CD14-positive monocyte (primary cell): Measurements from ENCODE around the gene MSH4. TPM values are rescaled to one million over a fixed set of nuclear protein-coding genes. Genes with fewer than 3 reads are reported as not detected.
"Not testable (repeated sequence)": the region's sequence is repeated elsewhere in the genome, so short reads cannot be mapped to it uniquely, and the experiment has no call there.

Source experiments
- DNase-seq, 3 donors: peaks; one replicate each; pipeline ENCODE4 v3.0.0-alpha.2; 2011 to 2022
- H2AFZ ChIP-seq: 2 replicates; pipeline ENCODE4 v1.6.0; 2012; ENCODE audit warnings: mild to moderate bottlenecking, low read depth, low read length, inconsistent platforms; ENCODE audit not compliant: insufficient read depth, poor library complexity, severe bottlenecking
- H3K27ac ChIP-seq, 2 donors: 1 replicate in 1 of 2; 2 replicates in 1 of 2; pipeline ENCODE4 v1.5.1; 2012 to 2013; ENCODE audit warnings: low read length in 2 of 2, control low read depth in 1 of 2, inconsistent platforms in 1 of 2, low read depth in 1 of 2, mild to moderate bottlenecking in 1 of 2
- H3K27me3 ChIP-seq, 2 donors: one replicate each; pipeline versions ENCODE4 v1.6.0 to v1.6.1; 2011 to 2013; ENCODE audit warnings: low read length in 2 of 2; ENCODE audit not compliant: control insufficient read depth in 2 of 2, insufficient read depth in 2 of 2
- H3K36me3 ChIP-seq, 2 donors: replicated peaks in 1 of 2; 1 replicate in 1 of 2; 2 replicates in 1 of 2; pipeline versions ENCODE4 v1.5.1 to v1.6.1; 2012 to 2013; ENCODE audit warnings: low read length in 2 of 2, control low read depth in 1 of 2, inconsistent platforms in 1 of 2, mild to moderate bottlenecking in 1 of 2; ENCODE audit not compliant: insufficient read depth in 2 of 2, control insufficient read depth in 1 of 2
- H3K4me1 ChIP-seq, 2 donors: 1 replicate in 1 of 2; 2 replicates in 1 of 2; pipeline versions ENCODE4 v1.5.1 to v1.6.1; 2012 to 2013; ENCODE audit warnings: low read length in 2 of 2, control low read depth in 1 of 2, inconsistent platforms in 1 of 2, mild to moderate bottlenecking in 1 of 2, moderate library complexity in 1 of 2; ENCODE audit not compliant: insufficient read depth in 2 of 2, control insufficient read depth in 1 of 2
- H3K4me2 ChIP-seq: replicated peaks from 2 replicates; pipeline ENCODE3; 2012; ENCODE audit warnings: low read length, moderate library complexity, mild to moderate bottlenecking; ENCODE audit not compliant: poor library complexity, severe bottlenecking; ENCODE audit errors: extremely low read depth
- H3K4me3 ChIP-seq, 3 experiments: fragments of 200-600 bp in 1 of 3; sonication (generic) in 1 of 3; replicated peaks in 1 of 3; 1 replicate in 2 of 3; 2 replicates in 1 of 3; pipeline ENCODE4 v1.5.1; 2011 to 2013; ENCODE audit warnings: low read length in 3 of 3, mild to moderate bottlenecking in 3 of 3, control low read depth in 2 of 3, low read depth in 2 of 3, inconsistent platforms in 1 of 3, moderate library complexity in 1 of 3
- H3K79me2 ChIP-seq: 2 replicates; pipeline ENCODE4 v1.6.0; 2012; ENCODE audit warnings: mild to moderate bottlenecking, control low read depth, inconsistent platforms, low read length, moderate library complexity; ENCODE audit not compliant: insufficient read depth
- H3K9ac ChIP-seq: 2 replicates; pipeline ENCODE4 v1.6.0; 2017; ENCODE audit warnings: low read length, mild to moderate bottlenecking; ENCODE audit not compliant: insufficient read depth, poor library complexity, severe bottlenecking
- H3K9me3 ChIP-seq, 2 donors: replicated peaks in 1 of 2; 1 replicate in 1 of 2; 2 replicates in 1 of 2; pipeline versions ENCODE4 v1.5.1 to v1.6.1; 2012 to 2013; ENCODE audit warnings: low read length in 2 of 2, control low read depth in 1 of 2; ENCODE audit not compliant: control insufficient read depth in 1 of 2, insufficient read depth in 1 of 2
- H4K20me1 ChIP-seq: 2 replicates; pipeline ENCODE4 v1.6.0; 2012; ENCODE audit warnings: mild to moderate bottlenecking, low read length, control low read depth, moderate library complexity; ENCODE audit not compliant: insufficient read depth
- H3K27ac Mint-ChIP-seq, 7 donors: one replicate each; pipeline ENCODE4 v1.8.0; 2020; ENCODE audit warnings: mild to moderate bottlenecking in 7 of 7, mixed read lengths in 7 of 7, moderate library complexity in 6 of 7, inconsistent platforms in 2 of 7
- H3K27me3 Mint-ChIP-seq, 3 donors: one replicate each; pipeline ENCODE4 v1.8.0; 2021 to 2022; ENCODE audit warnings: low read depth in 3 of 3, mild to moderate bottlenecking in 3 of 3, mixed read lengths in 3 of 3, moderate library complexity in 3 of 3, inconsistent platforms in 1 of 3
- H3K36me3 Mint-ChIP-seq, 2 donors: one replicate each; pipeline ENCODE4 v1.8.0; 2020; ENCODE audit warnings: mixed read lengths in 2 of 2, inconsistent platforms in 1 of 2, mild to moderate bottlenecking in 1 of 2
- H3K4me1 Mint-ChIP-seq: one replicate; pipeline ENCODE4 v1.8.0; 2020; ENCODE audit warnings: mild to moderate bottlenecking, mixed read lengths
- H3K4me3 Mint-ChIP-seq, 2 donors: one replicate each; pipeline ENCODE4 v1.8.0; 2020; ENCODE audit warnings: mild to moderate bottlenecking in 2 of 2, mixed read lengths in 2 of 2, moderate library complexity in 1 of 2
- H3K9me3 Mint-ChIP-seq, 7 donors: one replicate each; pipeline ENCODE4 v1.8.0; 2020 to 2022; ENCODE audit warnings: mixed read lengths in 7 of 7, mild to moderate bottlenecking in 6 of 7, moderate library complexity in 6 of 7, inconsistent platforms in 2 of 7
- WGBS: methylation state at CpG from one replicate; pipeline ENCODE4 v1.1.5; 2013; ENCODE audit warnings: missing lambda C conversion rate; ENCODE audit not compliant: insufficient coverage; 5-methylcytosine and 5-hydroxymethylcytosine counted together
- intact Hi-C, 2 donors: fragments of 100-400 bp; cut with micrococcal nuclease; formaldehyde crosslinking; loops; one replicate each; pipeline versions ENCODE4 v1.15.0 to v1.15.1; 2023
- polyA plus RNA-seq, 3 donors: library from polyadenylated mRNA; depleted of rRNA in 1 of 3; unstranded in 2 of 3; stranded (reverse) in 1 of 3; fragments of 300-500 nt in 2 of 3; fragments of >200 nt in 1 of 3; fragmentation: Illumina TruSeq in 2 of 3; gene quantifications; 1 replicate in 2 of 3; 2 replicates in 1 of 3; pipeline ENCODE4 v1.2.3, GENCODE V29; 2012 to 2021
- TF ChIP-seq, protein P1 (sequence below): fragments of 200-600 bp; IDR thresholded peaks from one replicate; pipeline ENCODE4 v1.8.0; 2022; ENCODE audit warnings: antibody characterized with exemption, mild to moderate bottlenecking

Gene MSH4
- polyA plus RNA-seq, 3 donors, result 0.07 TPM; not detected in 2

DNA sequence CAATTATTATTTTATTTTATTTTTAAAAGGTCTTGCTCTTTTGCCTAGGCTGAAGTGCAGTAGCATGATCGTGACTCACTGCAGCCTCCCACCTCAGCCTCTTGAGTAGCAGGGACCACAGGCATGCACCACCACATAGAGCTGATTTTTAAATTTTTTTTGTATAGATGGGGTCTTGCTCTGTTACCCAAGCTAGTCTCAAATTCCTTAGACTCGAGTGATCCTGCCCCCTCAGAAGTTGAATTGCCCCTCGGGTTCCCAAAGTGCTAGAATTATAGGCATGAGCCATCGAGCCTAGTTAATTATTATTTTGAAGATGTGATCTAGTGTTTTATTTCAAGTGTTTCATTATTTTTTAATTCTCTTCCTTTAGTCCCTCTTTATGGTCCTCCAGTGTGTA, 12.2 kb downstream of the MSH4 start:
- Histone ChIP-seq H2AFZ (no peak overlapping the region), H4K20me1 (no peaks in the 10 kb centered on the region), H3K4me3 (no peak overlapping the region), H3K4me1 (no peaks in the 10 kb centered on the region), H3K79me2 (no peaks in the 10 kb centered on the region), H3K27ac (no peak overlapping the region), H3K36me3 (no peaks in the 10 kb centered on the region), H3K9ac (no peak overlapping the region), H3K9me3 (no peaks in the 10 kb centered on the region), H3K4me2 (no peak overlapping the region), H3K27me3 (no peaks in the 10 kb centered on the region)
- Mint-ChIP-seq H3K27ac (no peak overlapping the region), H3K4me3 (no peak overlapping the region), H3K27me3 (peaks cover 0 to 1% (median 0%) of the 10 kb centered on the region in 3 donors), H3K9me3 (peaks cover 0 to 2% (median 0%) of the 10 kb centered on the region in 7 donors), H3K4me1 (no peaks in the 10 kb centered on the region), H3K36me3 (peaks cover 0 to 1% of the 10 kb centered on the region in 2 donors)
- intact Hi-C loops, result no loop called here
- WGBS, result 83% methylated on average over 1 of the region's 4 CpGs
- TF ChIP-seq, protein P1, sequence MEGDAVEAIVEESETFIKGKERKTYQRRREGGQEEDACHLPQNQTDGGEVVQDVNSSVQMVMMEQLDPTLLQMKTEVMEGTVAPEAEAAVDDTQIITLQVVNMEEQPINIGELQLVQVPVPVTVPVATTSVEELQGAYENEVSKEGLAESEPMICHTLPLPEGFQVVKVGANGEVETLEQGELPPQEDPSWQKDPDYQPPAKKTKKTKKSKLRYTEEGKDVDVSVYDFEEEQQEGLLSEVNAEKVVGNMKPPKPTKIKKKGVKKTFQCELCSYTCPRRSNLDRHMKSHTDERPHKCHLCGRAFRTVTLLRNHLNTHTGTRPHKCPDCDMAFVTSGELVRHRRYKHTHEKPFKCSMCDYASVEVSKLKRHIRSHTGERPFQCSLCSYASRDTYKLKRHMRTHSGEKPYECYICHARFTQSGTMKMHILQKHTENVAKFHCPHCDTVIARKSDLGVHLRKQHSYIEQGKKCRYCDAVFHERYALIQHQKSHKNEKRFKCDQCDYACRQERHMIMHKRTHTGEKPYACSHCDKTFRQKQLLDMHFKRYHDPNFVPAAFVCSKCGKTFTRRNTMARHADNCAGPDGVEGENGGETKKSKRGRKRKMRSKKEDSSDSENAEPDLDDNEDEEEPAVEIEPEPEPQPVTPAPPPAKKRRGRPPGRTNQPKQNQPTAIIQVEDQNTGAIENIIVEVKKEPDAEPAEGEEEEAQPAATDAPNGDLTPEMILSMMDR, result no peak
- DNase-seq, result no peak

DNA sequence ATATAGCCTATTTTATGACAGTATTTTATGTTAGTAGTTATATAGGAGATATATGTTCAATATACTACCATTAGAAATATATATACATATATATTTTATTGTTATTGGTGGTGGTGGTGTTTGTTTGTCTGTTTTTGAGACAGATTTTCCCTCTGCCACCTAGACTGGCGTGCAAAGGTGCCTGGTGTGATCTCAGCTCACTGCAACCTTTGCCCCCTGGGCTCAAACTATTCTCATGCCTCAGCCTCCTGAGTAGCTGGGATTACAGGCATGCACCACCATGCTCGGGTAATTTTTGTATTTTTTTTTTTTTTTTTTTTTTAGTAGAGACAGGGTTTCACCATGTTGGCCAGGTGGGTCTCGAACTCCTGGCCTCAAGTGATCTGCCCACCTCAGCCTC, 13.4 kb downstream of the MSH4 start:
- H3K4me1 ChIP-seq, DNase-seq, H3K36me3 ChIP-seq, H3K4me1 Mint-ChIP-seq, H3K4me3 Mint-ChIP-seq, H3K27me3 ChIP-seq, H2AFZ ChIP-seq, H3K9me3 Mint-ChIP-seq, H3K27ac ChIP-seq, H3K9me3 ChIP-seq, H3K9ac ChIP-seq, intact Hi-C loops, H3K4me2 ChIP-seq, H3K27ac Mint-ChIP-seq, H4K20me1 ChIP-seq, H3K27me3 Mint-ChIP-seq, H3K4me3 ChIP-seq, H3K36me3 Mint-ChIP-seq, H3K79me2 ChIP-seq: not testable (repeated sequence)
- WGBS, result no CpG with 5 or more reads among the region's 3 CpGs
